ENCODE results near the gene KLHL22.

GRCh38 chr22:20537325-20537756, 41.7 kb upstream of the KLHL22 start:
- TF ChIP-seq CTCF (IDR thresholded peaks at IDR 0.05) (no peak), POLR2A (IDR thresholded peaks at IDR 0.05) (no peak)
